Measurements from ENCODE around the gene SNU13.
A peak's percentile ranks its signal among the peaks of the same experiment; 100 is the strongest.

DNA sequence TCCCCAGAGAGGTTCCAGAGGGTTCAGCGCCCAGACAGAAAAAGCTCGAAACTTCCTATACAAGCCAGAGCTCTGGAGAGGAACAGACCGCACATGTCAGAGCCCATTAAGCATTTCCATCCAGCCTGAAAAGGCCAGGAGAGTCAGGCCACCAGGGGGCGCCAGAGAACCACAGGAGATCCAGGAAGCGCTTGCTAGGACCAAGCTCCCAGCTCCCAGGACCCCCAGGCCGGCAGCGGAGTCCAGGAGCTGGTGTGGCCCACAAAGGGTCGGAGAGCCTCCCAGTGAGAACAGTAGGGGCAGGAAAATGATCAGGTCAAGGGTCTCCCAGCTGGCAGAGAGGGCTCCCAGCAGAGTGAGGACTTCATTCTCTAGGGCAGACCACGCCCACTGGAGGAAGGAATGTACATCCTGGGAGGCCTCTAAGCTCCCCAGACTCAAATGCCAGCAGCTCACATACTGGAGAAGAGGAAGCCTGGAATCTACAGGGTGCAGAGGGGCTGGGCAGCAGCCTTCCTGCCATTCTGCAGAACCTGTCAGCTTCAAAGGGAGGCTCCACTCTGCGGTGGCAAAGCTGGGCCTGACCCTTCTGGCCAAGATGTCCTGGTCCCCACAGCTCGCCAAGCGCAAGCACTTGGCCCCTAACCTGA is 8.6 kb upstream of the SNU13 start:
- TF ChIP-seq, protein P1, sequence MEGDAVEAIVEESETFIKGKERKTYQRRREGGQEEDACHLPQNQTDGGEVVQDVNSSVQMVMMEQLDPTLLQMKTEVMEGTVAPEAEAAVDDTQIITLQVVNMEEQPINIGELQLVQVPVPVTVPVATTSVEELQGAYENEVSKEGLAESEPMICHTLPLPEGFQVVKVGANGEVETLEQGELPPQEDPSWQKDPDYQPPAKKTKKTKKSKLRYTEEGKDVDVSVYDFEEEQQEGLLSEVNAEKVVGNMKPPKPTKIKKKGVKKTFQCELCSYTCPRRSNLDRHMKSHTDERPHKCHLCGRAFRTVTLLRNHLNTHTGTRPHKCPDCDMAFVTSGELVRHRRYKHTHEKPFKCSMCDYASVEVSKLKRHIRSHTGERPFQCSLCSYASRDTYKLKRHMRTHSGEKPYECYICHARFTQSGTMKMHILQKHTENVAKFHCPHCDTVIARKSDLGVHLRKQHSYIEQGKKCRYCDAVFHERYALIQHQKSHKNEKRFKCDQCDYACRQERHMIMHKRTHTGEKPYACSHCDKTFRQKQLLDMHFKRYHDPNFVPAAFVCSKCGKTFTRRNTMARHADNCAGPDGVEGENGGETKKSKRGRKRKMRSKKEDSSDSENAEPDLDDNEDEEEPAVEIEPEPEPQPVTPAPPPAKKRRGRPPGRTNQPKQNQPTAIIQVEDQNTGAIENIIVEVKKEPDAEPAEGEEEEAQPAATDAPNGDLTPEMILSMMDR (IDR thresholded peaks at IDR 0.05), result peak; percentile 91 to 95 (median 94)
- TF ChIP-seq POLR2AphosphoS5 (IDR thresholded peaks at IDR 0.05) (peak in 2 of 3 donors; percentile 21 to 28), POLR2A (IDR thresholded peaks at IDR 0.05) (no peak)
